Keratinocyte (primary cell): ENCODE results near the gene GPX3. TPM values are rescaled to one million over a fixed set of nuclear protein-coding genes. Genes with fewer than 3 reads are reported as not detected.

Experiments used
- DNase-seq: peaks from one replicate; pipeline ENCODE4 v3.0.0-alpha.2; 2011; ENCODE audit warnings: low read depth, missing footprints, low spot score
- FAIRE-seq: peaks from 2 replicates; lab custom pipeline; 2011; peaks lifted over from hg19 to GRCh38; lab: Jason Lieb, UNC
- H2AFZ ChIP-seq: 2 replicates; pipeline ENCODE4 v1.6.0; 2012; ENCODE audit warnings: low read length, control low read depth, inconsistent platforms; ENCODE audit not compliant: control insufficient read depth
- H3K27ac ChIP-seq: 2 replicates; pipeline ENCODE4 v1.5.1; 2011; ENCODE audit warnings: low read length; ENCODE audit not compliant: control insufficient read depth, insufficient read depth
- H3K27me3 ChIP-seq: 3 replicates; pipeline ENCODE4 v1.6.0; 2011; ENCODE audit warnings: low read length; ENCODE audit not compliant: control insufficient read depth, insufficient read depth; ENCODE audit errors: extremely low read depth
- H3K36me3 ChIP-seq, 2 experiments: 2 replicates in 1 of 2; 3 replicates in 1 of 2; pipeline ENCODE4 v1.5.1; 2011; ENCODE audit warnings: low read length in 2 of 2, mild to moderate bottlenecking in 1 of 2; ENCODE audit not compliant: control insufficient read depth in 2 of 2, insufficient read depth in 2 of 2; ENCODE audit errors: extremely low read depth in 1 of 2
- H3K4me1 ChIP-seq: 3 replicates; pipeline ENCODE4 v1.5.1; 2011; ENCODE audit warnings: low read length; ENCODE audit not compliant: control insufficient read depth, insufficient read depth; ENCODE audit errors: extremely low read depth
- H3K4me2 ChIP-seq: 3 replicates; pipeline ENCODE4 v1.6.0; 2011; ENCODE audit warnings: low read depth, low read length; ENCODE audit not compliant: control insufficient read depth, insufficient read depth; ENCODE audit errors: extremely low read depth
- H3K4me3 ChIP-seq, 3 experiments: fragments of 200-600 bp in 1 of 3; sonication (generic) in 1 of 3; 2 replicates in 2 of 3; 3 replicates in 1 of 3; pipeline ENCODE4 v1.5.1; 2011 to 2016; ENCODE audit warnings: low read length in 3 of 3, mild to moderate bottlenecking in 3 of 3, control low read depth in 2 of 3, inconsistent platforms in 1 of 3, low read depth in 1 of 3, mixed read lengths in 1 of 3, mixed run types in 1 of 3, moderate library complexity in 1 of 3; ENCODE audit not compliant: control insufficient read depth in 2 of 3, insufficient read depth in 2 of 3; ENCODE audit errors: extremely low read depth in 1 of 3
- H3K79me2 ChIP-seq: 2 replicates; pipeline ENCODE4 v1.6.0; 2012; ENCODE audit warnings: low read length; ENCODE audit not compliant: control insufficient read depth, insufficient read depth
- H3K9ac ChIP-seq: 3 replicates; pipeline ENCODE4 v1.6.0; 2011; ENCODE audit warnings: low read length; ENCODE audit not compliant: control insufficient read depth, insufficient read depth; ENCODE audit errors: extremely low read depth
- H3K9me1 ChIP-seq: 3 replicates; pipeline ENCODE4 v1.6.0; 2011; ENCODE audit warnings: low read length; ENCODE audit not compliant: control insufficient read depth, insufficient read depth; ENCODE audit errors: extremely low read depth
- H3K9me3 ChIP-seq: 2 replicates; pipeline ENCODE4 v1.5.1; 2012; ENCODE audit warnings: low read depth, low read length; ENCODE audit not compliant: control insufficient read depth
- H4K20me1 ChIP-seq: 3 replicates; pipeline ENCODE4 v1.6.0; 2011; ENCODE audit warnings: low read length; ENCODE audit not compliant: control insufficient read depth, insufficient read depth; ENCODE audit errors: extremely low read depth
- CTCF ChIP-seq, 3 experiments: IDR thresholded peaks in 1 of 3; conservative IDR thresholded peaks in 1 of 3; optimal IDR thresholded peaks in 1 of 3; 2 replicates in 2 of 3; 3 replicates in 1 of 3; pipeline versions ENCODE3 to v1.5.1; 2011; ENCODE audit warnings: low read length in 3 of 3, mild to moderate bottlenecking in 3 of 3, moderate library complexity in 2 of 3, control low read depth in 1 of 3, inconsistent platforms in 1 of 3; ENCODE audit not compliant: insufficient read depth in 2 of 3; ENCODE audit errors: extremely low read depth in 1 of 3
- EZH2 ChIP-seq: IDR thresholded peaks from one replicate; pipeline ENCODE4 v1.6.1; 2012; ENCODE audit warnings: inconsistent platforms, mild to moderate bottlenecking, low read length, moderate library complexity
- dilution Hi-C: fragments of 300-500 bp; cut with MboI; formaldehyde crosslinking; loops from one replicate; pipeline ENCODE4 v1.7.0; 2020; ENCODE audit warnings: low sequenced_read_pairs; ENCODE audit not compliant: extremely low pct_ligation_motif_present
- polyA plus RNA-seq, 5 experiments: library from polyadenylated mRNA; depleted of rRNA in 3 of 5; stranded (reverse) in 3 of 5; stranded (forward) in 1 of 5; unstranded in 1 of 5; fragments of >200 nt; gene quantifications; 1 replicate in 1 of 5; 2 replicates in 3 of 5; 3 replicates in 1 of 5; pipeline versions ENCODE4 v1.2.1 to v1.2.3, GENCODE V29; 2011 to 2012; ENCODE audit warnings: missing spikeins in 2 of 5, low read depth in 1 of 5, low replicate concordance in 1 of 5

The GPX3 gene
- polyA plus RNA-seq, 1 donor (not counting 4 experiments of a cell fraction or from before 2014, with no cell fraction given): 120 TPM

GRCh38 chr5:151024440-151025249, 4.3 kb downstream of the GPX3 start:
- FAIRE-seq (peak; percentile 66), DNase-seq (no peak)
- H3K4me3 ChIP-seq: no peak overlapping the region
- no peaks in the 10 kb centered on the region for H4K20me1 ChIP-seq
- peaks cover 19 to 26% of the 10 kb centered on the region in 2 experiments for H3K36me3 ChIP-seq
- H3K9ac ChIP-seq: no peak overlapping the region
- no peaks in the 10 kb centered on the region for H3K27me3 ChIP-seq
- peak overlapping the region; percentile 51 for H3K4me2 ChIP-seq
- peak overlapping the region; percentile 94 for H3K27ac ChIP-seq
- H3K79me2 ChIP-seq: no peaks in the 10 kb centered on the region
- dilution Hi-C loops: no loop called here
- no peaks in the 10 kb centered on the region for H3K9me1 ChIP-seq
- TF ChIP-seq EZH2 (no peak), CTCF (optimal IDR thresholded peaks at IDR 0.05 in 1 of 3, IDR thresholded peaks at IDR 0.05 in 1 of 3, conservative IDR thresholded peaks at IDR 0.05 in 1 of 3; ENCODE audit: extremely low read depth in 1 of 3, insufficient read depth in 2 of 3, low read length in 3 of 3) (no peak)
- no peaks in the 10 kb centered on the region for H3K9me3 ChIP-seq
- H2AFZ ChIP-seq: no peak overlapping the region
- H3K4me1 ChIP-seq: peaks cover 39% of the 10 kb centered on the region

GRCh38 chr5:151025250-151025606, 4.8 kb downstream of the GPX3 start:
- Histone ChIP-seq H3K36me3 (peaks cover 25 to 29% of the 10 kb centered on the region in 2 experiments), H3K4me2 (no peak overlapping the region), H3K27ac (no peak overlapping the region), H4K20me1 (no peaks in the 10 kb centered on the region), H2AFZ (no peak overlapping the region), H3K9me3 (no peaks in the 10 kb centered on the region), H3K9ac (no peak overlapping the region), H3K4me3 (no peak overlapping the region), H3K79me2 (no peaks in the 10 kb centered on the region), H3K9me1 (no peaks in the 10 kb centered on the region), H3K4me1 (peaks cover 39% of the 10 kb centered on the region), H3K27me3 (no peaks in the 10 kb centered on the region)
- no peak for TF ChIP-seq EZH2
- TF ChIP-seq CTCF (optimal IDR thresholded peaks at IDR 0.05 in 1 of 3, IDR thresholded peaks at IDR 0.05 in 1 of 3, conservative IDR thresholded peaks at IDR 0.05 in 1 of 3; ENCODE audit: extremely low read depth in 1 of 3, insufficient read depth in 2 of 3, low read length in 3 of 3): no peak
- FAIRE-seq: no peak
- dilution Hi-C loops: no loop called here
- DNase-seq: no peak
